Astrocyte (in vitro differentiated cells and primary cell): ENCODE measurements around the gene FMN2.

Experiments
- EZH2 ChIP-seq: IDR thresholded peaks from 2 replicates; pipeline ENCODE4 v1.6.1; 2012; ENCODE audit warnings: mild to moderate bottlenecking, low read length, inconsistent platforms; ENCODE audit not compliant: insufficient read depth
- TF ChIP-seq, protein P1 (sequence below): IDR thresholded peaks from 2 replicates; pipeline ENCODE4 v1.5.1; 2011; ENCODE audit warnings: low read depth, mild to moderate bottlenecking, inconsistent platforms, low read length, moderate library complexity; ENCODE audit not compliant: insufficient read depth

GRCh38 chr1:240242601-240243144, 151.0 kb downstream of the FMN2 start:
- TF ChIP-seq, protein P1, sequence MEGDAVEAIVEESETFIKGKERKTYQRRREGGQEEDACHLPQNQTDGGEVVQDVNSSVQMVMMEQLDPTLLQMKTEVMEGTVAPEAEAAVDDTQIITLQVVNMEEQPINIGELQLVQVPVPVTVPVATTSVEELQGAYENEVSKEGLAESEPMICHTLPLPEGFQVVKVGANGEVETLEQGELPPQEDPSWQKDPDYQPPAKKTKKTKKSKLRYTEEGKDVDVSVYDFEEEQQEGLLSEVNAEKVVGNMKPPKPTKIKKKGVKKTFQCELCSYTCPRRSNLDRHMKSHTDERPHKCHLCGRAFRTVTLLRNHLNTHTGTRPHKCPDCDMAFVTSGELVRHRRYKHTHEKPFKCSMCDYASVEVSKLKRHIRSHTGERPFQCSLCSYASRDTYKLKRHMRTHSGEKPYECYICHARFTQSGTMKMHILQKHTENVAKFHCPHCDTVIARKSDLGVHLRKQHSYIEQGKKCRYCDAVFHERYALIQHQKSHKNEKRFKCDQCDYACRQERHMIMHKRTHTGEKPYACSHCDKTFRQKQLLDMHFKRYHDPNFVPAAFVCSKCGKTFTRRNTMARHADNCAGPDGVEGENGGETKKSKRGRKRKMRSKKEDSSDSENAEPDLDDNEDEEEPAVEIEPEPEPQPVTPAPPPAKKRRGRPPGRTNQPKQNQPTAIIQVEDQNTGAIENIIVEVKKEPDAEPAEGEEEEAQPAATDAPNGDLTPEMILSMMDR = no peak
- no peak for TF ChIP-seq EZH2
